OCI-LY7 (cell line): ENCODE results near the gene ITPRIP. TPM values are rescaled to one million over a fixed set of nuclear protein-coding genes. Genes with fewer than 3 reads are reported as not detected.

Experiments used
- BruUV-seq: library from RNA; stranded (reverse); fragments of 400-500 nt; replicated peaks from 2 replicates; lab custom pipeline; 2021; lab: Mats Ljungman, UMichigan
- CTCF ChIA-PET: fragments of 300-600 bp; sonication (Branson Sonifier 250); formaldehyde crosslinking; loops from one replicate; lab custom pipeline; 2022; ENCODE audit warnings: antibody characterized with exemption; ENCODE audit not compliant: unreplicated experiment; lab: Charles Lee
- POLR2A ChIA-PET: fragments of 300-600 bp; sonication (Branson Sonifier 250); formaldehyde crosslinking; loops from one replicate; lab custom pipeline; 2022; ENCODE audit warnings: antibody characterized with exemption; lab: Charles Lee
- DNase-seq: peaks from one replicate; pipeline ENCODE4 v3.0.0-alpha.2; 2015; ENCODE audit warnings: low spot score
- H2AFZ ChIP-seq: fragments of 200-600 bp; sonication (generic), shearing (Covaris generic); 2 replicates; pipeline ENCODE4 v1.6.1; 2014; ENCODE audit warnings: mild to moderate bottlenecking, antibody characterized with exemption, low read length, moderate library complexity
- H3K27ac ChIP-seq: fragments of 200-600 bp; sonication (generic); 2 replicates; pipeline ENCODE4 v1.5.1; 2014; ENCODE audit warnings: mixed run types, low read depth, mild to moderate bottlenecking, moderate library complexity, low read length, inconsistent platforms; ENCODE audit not compliant: poor library complexity, severe bottlenecking
- H3K36me3 ChIP-seq: fragments of 200-600 bp; sonication (generic); 2 replicates; pipeline ENCODE4 v1.6.1; 2014; ENCODE audit warnings: mild to moderate bottlenecking, antibody characterized with exemption, low read length, moderate library complexity, mixed read lengths; ENCODE audit not compliant: insufficient read depth
- H3K4me1 ChIP-seq: fragments of 200-600 bp; sonication (generic); 2 replicates; pipeline ENCODE4 v1.5.1; 2014; ENCODE audit warnings: mild to moderate bottlenecking, low read length; ENCODE audit not compliant: insufficient read depth, poor library complexity, severe bottlenecking
- H3K4me2 ChIP-seq: fragments of 200-600 bp; sonication (generic); 2 replicates; pipeline ENCODE4 v1.6.1; 2014; ENCODE audit warnings: mild to moderate bottlenecking, low read length
- H3K4me3 ChIP-seq: fragments of 200-600 bp; sonication (generic); 2 replicates; pipeline ENCODE4 v1.5.1; 2014; ENCODE audit warnings: mild to moderate bottlenecking, low read depth, low read length; ENCODE audit not compliant: poor library complexity, severe bottlenecking
- H3K79me2 ChIP-seq: fragments of 200-600 bp; sonication (generic); 2 replicates; pipeline ENCODE4 v1.6.1; 2016; ENCODE audit warnings: low read depth, mild to moderate bottlenecking, low read length, moderate library complexity, mixed read lengths; ENCODE audit not compliant: insufficient read depth
- H3K9me2 ChIP-seq: fragments of 200-600 bp; sonication (generic); 2 replicates; pipeline ENCODE4 v1.6.1; 2016; ENCODE audit warnings: mild to moderate bottlenecking, low read length, mixed read lengths; ENCODE audit not compliant: insufficient read depth
- H3K9me3 ChIP-seq: fragments of 200-600 bp; sonication (generic); 2 replicates; pipeline ENCODE4 v1.6.1; 2014; ENCODE audit warnings: mild to moderate bottlenecking, mixed run types, low read length, mixed read lengths
- H4K20me1 ChIP-seq: fragments of 200-600 bp; sonication (generic); 2 replicates; pipeline ENCODE4 v1.6.1; 2014; ENCODE audit warnings: mild to moderate bottlenecking, antibody characterized with exemption, low read length, moderate library complexity, mixed read lengths; ENCODE audit not compliant: insufficient read depth
- EZH2phosphoT487 ChIP-seq: fragments of 200-600 bp; sonication (generic); IDR thresholded peaks from 2 replicates; pipeline ENCODE4 v1.6.1; 2018; ENCODE audit warnings: low read depth, borderline replicate concordance, mild to moderate bottlenecking, mixed run types, antibody characterized with exemption, low read length, moderate library complexity, mixed read lengths
- intact Hi-C: fragments of 100-400 bp; cut with micrococcal nuclease; formaldehyde crosslinking; loops from one replicate; pipeline ENCODE4 v1.10.0; 2022; ENCODE audit not compliant: unreplicated experiment
- total RNA-seq, 2 experiments: library from RNA; depleted of rRNA in 1 of 2; stranded (reverse); fragments of >200 nt in 1 of 2; shearing (Covaris generic) in 1 of 2; gene quantifications; 2 replicates each; pipeline ENCODE4 v1.2.3, GENCODE V29; 2014 to 2022
- TF ChIP-seq, protein P1 (sequence below): fragments of 200-600 bp; sonication (generic); conservative IDR thresholded peaks from 2 replicates; pipeline ENCODE4 v1.5.1; 2014; ENCODE audit warnings: mild to moderate bottlenecking, antibody characterized with exemption, low read length, moderate library complexity, mixed read lengths

The ITPRIP gene
- total RNA-seq, 2 experiments from 2014 or later = 6.0 to 18.0 TPM

DNA sequence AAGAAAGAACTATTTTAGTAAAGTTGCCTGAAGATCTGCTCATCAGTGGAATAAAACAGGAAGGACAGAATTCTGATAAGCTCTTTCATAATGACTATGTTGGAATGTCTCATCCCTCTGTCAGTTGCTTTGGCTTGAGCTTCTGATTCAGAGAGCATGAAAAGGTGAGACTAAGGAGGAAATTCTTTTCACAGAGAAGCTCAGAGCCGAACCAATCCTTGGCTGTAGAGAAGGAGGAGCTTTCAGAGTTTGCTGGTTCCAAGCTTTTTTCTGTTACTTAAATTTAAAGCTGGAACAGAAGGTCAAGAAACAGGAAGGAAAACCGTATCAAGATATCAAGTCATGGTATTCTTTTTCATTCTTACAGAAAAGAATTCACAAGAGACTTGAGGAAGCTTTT is 45.3 kb downstream of the ITPRIP start:
- no peak for DNase-seq
- BruUV-seq = no TSS peak
- no peaks in the 10 kb centered on the region for H4K20me1 ChIP-seq
- H3K36me3 ChIP-seq = no peaks in the 10 kb centered on the region
- CTCF ChIA-PET = interaction anchor here (0.6 to 1.4 kb wide), 4 partner anchors 13 to 310 kb away, joined by 3 to 11 read pairs (median 4); no protein-coding TSS in a partner anchor
- no peaks in the 10 kb centered on the region for H3K79me2 ChIP-seq
- peaks cover 3% of the 10 kb centered on the region for H3K4me1 ChIP-seq
- H3K4me2 ChIP-seq = no peak overlapping the region
- intact Hi-C loops = no loop called here
- no peak overlapping the region for H2AFZ ChIP-seq
- POLR2A ChIA-PET = interaction anchor here (0.5 to 2.8 kb wide), 5 partner anchors 13 to 48 kb away, joined by 3 to 16 read pairs (median 3); no protein-coding TSS in a partner anchor
- no peaks in the 10 kb centered on the region for H3K9me3 ChIP-seq
- TF ChIP-seq, protein P1, sequence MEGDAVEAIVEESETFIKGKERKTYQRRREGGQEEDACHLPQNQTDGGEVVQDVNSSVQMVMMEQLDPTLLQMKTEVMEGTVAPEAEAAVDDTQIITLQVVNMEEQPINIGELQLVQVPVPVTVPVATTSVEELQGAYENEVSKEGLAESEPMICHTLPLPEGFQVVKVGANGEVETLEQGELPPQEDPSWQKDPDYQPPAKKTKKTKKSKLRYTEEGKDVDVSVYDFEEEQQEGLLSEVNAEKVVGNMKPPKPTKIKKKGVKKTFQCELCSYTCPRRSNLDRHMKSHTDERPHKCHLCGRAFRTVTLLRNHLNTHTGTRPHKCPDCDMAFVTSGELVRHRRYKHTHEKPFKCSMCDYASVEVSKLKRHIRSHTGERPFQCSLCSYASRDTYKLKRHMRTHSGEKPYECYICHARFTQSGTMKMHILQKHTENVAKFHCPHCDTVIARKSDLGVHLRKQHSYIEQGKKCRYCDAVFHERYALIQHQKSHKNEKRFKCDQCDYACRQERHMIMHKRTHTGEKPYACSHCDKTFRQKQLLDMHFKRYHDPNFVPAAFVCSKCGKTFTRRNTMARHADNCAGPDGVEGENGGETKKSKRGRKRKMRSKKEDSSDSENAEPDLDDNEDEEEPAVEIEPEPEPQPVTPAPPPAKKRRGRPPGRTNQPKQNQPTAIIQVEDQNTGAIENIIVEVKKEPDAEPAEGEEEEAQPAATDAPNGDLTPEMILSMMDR = no peak
- TF ChIP-seq EZH2phosphoT487 = no peak
- H3K27ac ChIP-seq = no peak overlapping the region
- H3K9me2 ChIP-seq = no peaks in the 10 kb centered on the region
- no peak overlapping the region for H3K4me3 ChIP-seq

GRCh38 chr10:104291439-104291951 is 46.8 kb downstream of the ITPRIP start:
- Histone ChIP-seq H3K79me2 (no peaks in the 10 kb centered on the region), H2AFZ (no peak overlapping the region; the same call in 1 of the 2 replicates), H3K4me3 (no peak overlapping the region), H3K27ac (no peak overlapping the region), H3K9me2 (no peaks in the 10 kb centered on the region), H3K9me3 (no peaks in the 10 kb centered on the region), H3K36me3 (no peaks in the 10 kb centered on the region), H3K4me1 (no peaks in the 10 kb centered on the region), H3K4me2 (peak overlapping the region; percentile 21), H4K20me1 (no peaks in the 10 kb centered on the region)
- CTCF ChIA-PET = interaction anchor here (0.5 to 1.9 kb wide), 12 partner anchors 8 to 170 kb away, joined by 3 to 8 read pairs (median 4); partner anchors contain the start of genes GSTO2 and SFR1
- peak; percentile 91 for DNase-seq
- intact Hi-C loops = loop anchor here (1.0 kb wide), 2 partner anchors 9 to 59 kb away; no protein-coding TSS in a partner anchor
- POLR2A ChIA-PET = interaction anchor here (0.6 to 2.8 kb wide), 7 partner anchors 15 to 128 kb away, joined by 4 to 16 read pairs (median 5); partner anchors contain the start of gene CFAP58
- no TSS peak for BruUV-seq
- no peak for TF ChIP-seq EZH2phosphoT487
- TF ChIP-seq, protein P1 = peak; percentile 100

DNA sequence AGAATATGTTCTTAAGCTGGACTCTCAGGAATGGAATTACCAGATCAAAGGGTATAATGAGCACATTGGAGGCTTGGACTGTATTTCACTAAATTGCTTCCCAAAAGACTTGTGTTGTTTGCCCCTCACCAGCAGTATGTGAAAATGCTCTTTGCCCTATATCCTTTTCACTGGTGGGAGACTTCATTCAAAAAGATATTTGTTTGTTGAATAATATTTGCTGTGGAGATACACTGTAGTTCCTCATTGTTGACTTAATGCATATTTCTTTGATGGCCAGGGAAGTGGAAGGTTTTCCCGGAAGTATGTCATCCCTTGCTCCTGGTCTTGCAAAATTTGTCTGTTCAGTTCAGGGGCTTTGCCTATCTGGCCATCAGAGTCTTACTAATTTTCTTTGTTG is 49.9 kb downstream of the ITPRIP start:
- no peaks in the 10 kb centered on the region for H3K9me2 ChIP-seq
- no peaks in the 10 kb centered on the region for H3K9me3 ChIP-seq
- H3K4me3 ChIP-seq = no peak overlapping the region
- H3K36me3 ChIP-seq = no peaks in the 10 kb centered on the region
- intact Hi-C loops = no loop called here
- H3K79me2 ChIP-seq = no peaks in the 10 kb centered on the region
- H2AFZ ChIP-seq = no peak overlapping the region
- no peak for TF ChIP-seq EZH2phosphoT487
- TF ChIP-seq, protein P1 = no peak
- H3K4me1 ChIP-seq = no peaks in the 10 kb centered on the region
- no peaks in the 10 kb centered on the region for H4K20me1 ChIP-seq
- no TSS peak for BruUV-seq
- no peak for DNase-seq
- no peak overlapping the region for H3K27ac ChIP-seq
- ChIA-PET POLR2A (no interaction called here), CTCF (no interaction called here)
- no peak overlapping the region for H3K4me2 ChIP-seq
